Neural progenitor cell (in vitro differentiated cells): ENCODE data around the gene CD8B. TPM values are rescaled to one million over a fixed set of nuclear protein-coding genes. Genes with fewer than 3 reads are reported as not detected.

Experiments used
- DNase-seq: peaks from one replicate; pipeline ENCODE4 v3.0.0-alpha.2; 2016; ENCODE audit warnings: low spot score
- H2AFZ ChIP-seq: fragments of 200-600 bp; sonication (generic); replicated peaks from 2 replicates; pipeline ENCODE4 v1.6.1; 2016; ENCODE audit warnings: antibody characterized with exemption
- H3F3A ChIP-seq: fragments of 200-600 bp; sonication (generic); 2 replicates; pipeline ENCODE4 v1.6.1; 2016; ENCODE audit warnings: antibody characterized with exemption, low read depth
- H3K27ac ChIP-seq: fragments of 200-600 bp; sonication (generic); 2 replicates; pipeline ENCODE4 v1.5.1; 2016; ENCODE audit warnings: mild to moderate bottlenecking
- H3K27me3 ChIP-seq: fragments of 200-600 bp; sonication (generic); 2 replicates; pipeline ENCODE4 v1.6.1; 2016; ENCODE audit warnings: mild to moderate bottlenecking, moderate library complexity
- H3K36me3 ChIP-seq: fragments of 200-600 bp; sonication (generic); 2 replicates; pipeline ENCODE4 v1.5.1; 2016
- H3K4me1 ChIP-seq: fragments of 200-600 bp; sonication (generic); 2 replicates; pipeline ENCODE4 v1.6.1; 2016; ENCODE audit warnings: mixed run types
- H3K4me2 ChIP-seq: fragments of 200-600 bp; sonication (generic); 2 replicates; pipeline ENCODE4 v1.6.1; 2016
- H3K4me3 ChIP-seq: fragments of 200-600 bp; sonication (generic); 2 replicates; pipeline ENCODE4 v1.5.1; 2016
- H3K79me2 ChIP-seq: fragments of 200-600 bp; sonication (generic); 2 replicates; pipeline ENCODE4 v1.6.1; 2016; ENCODE audit warnings: low read depth
- H3K9ac ChIP-seq: fragments of 200-600 bp; sonication (generic); 2 replicates; pipeline ENCODE4 v1.6.1; 2016
- H3K9me3 ChIP-seq: fragments of 200-600 bp; sonication (generic); 2 replicates; pipeline ENCODE4 v1.5.1; 2016; ENCODE audit warnings: low read depth
- H4K20me1 ChIP-seq: fragments of 200-600 bp; sonication (generic); 2 replicates; pipeline ENCODE4 v1.6.1; 2016; ENCODE audit warnings: low read depth
- H3K27ac Mint-ChIP-seq: 3 replicates; pipeline ENCODE4 v1.8.0; 2021; ENCODE audit warnings: mixed read lengths
- H3K27me3 Mint-ChIP-seq: 2 replicates; pipeline ENCODE4 v1.8.0; 2022; ENCODE audit warnings: low read depth, mild to moderate bottlenecking, inconsistent platforms, moderate library complexity, mixed read lengths; ENCODE audit not compliant: insufficient read depth
- H3K36me3 Mint-ChIP-seq: 3 replicates; pipeline ENCODE4 v1.8.0; 2021; ENCODE audit warnings: mixed read lengths
- H3K4me1 Mint-ChIP-seq: 3 replicates; pipeline ENCODE4 v1.8.0; 2021; ENCODE audit warnings: mixed read lengths
- H3K4me3 Mint-ChIP-seq: 3 replicates; pipeline ENCODE4 v1.8.0; 2021; ENCODE audit warnings: mild to moderate bottlenecking, moderate library complexity, mixed read lengths
- H3K9me3 Mint-ChIP-seq: 3 replicates; pipeline ENCODE4 v1.8.0; 2020; ENCODE audit warnings: mixed read lengths
- CTCF ChIP-seq: fragments of 200-600 bp; sonication (generic); IDR thresholded peaks from 2 replicates; pipeline ENCODE4 v1.5.1; 2017; ENCODE audit warnings: antibody characterized with exemption, mild to moderate bottlenecking
- EZH2 ChIP-seq: fragments of 200-600 bp; sonication (generic); IDR thresholded peaks from 2 replicates; pipeline ENCODE4 v1.6.1; 2017; ENCODE audit warnings: antibody characterized with exemption, mild to moderate bottlenecking, moderate library complexity
- EZH2phosphoT487 ChIP-seq: fragments of 200-600 bp; sonication (generic); IDR thresholded peaks from 2 replicates; pipeline ENCODE4 v1.6.1; 2017; ENCODE audit warnings: antibody characterized with exemption
- total RNA-seq: library from RNA; depleted of rRNA; stranded (reverse); fragments of >200 nt; gene quantifications from 2 replicates; pipeline ENCODE4 v1.2.3, GENCODE V29; 2015; ENCODE audit warnings: low replicate concordance

The CD8B gene
- total RNA-seq, 1 donor from 2014 or later: not detected

- Mint-ChIP-seq H3K4me1 (peaks cover 9% of the 10 kb centered on the region), H3K36me3 (no peaks in the 10 kb centered on the region)
Measured at GRCh38 chr2:86779971-86780370, 81.7 kb downstream of the CD8B start.

GRCh38 chr2:86778957-86779356 is 82.7 kb downstream of the CD8B start:
- H4K20me1 ChIP-seq: peaks cover 27% of the 10 kb centered on the region
- H3K4me3 Mint-ChIP-seq: no peak overlapping the region
- TF ChIP-seq EZH2 (no peak), EZH2phosphoT487 (no peak), CTCF (no peak)

More at GRCh38 chr2:86779971-86780370, 81.7 kb downstream of the CD8B start:
- no peak for DNase-seq
- Histone ChIP-seq H3K27ac (no peak overlapping the region), H3K4me2 (no peak overlapping the region), H3F3A (no peaks in the 10 kb centered on the region), H3K79me2 (no peaks in the 10 kb centered on the region), H3K4me3 (no peak overlapping the region), H3K36me3 (no peaks in the 10 kb centered on the region), H3K27me3 (no peaks in the 10 kb centered on the region), H4K20me1 (peaks cover 17% of the 10 kb centered on the region), H3K9me3 (no peaks in the 10 kb centered on the region), H3K9ac (no peak overlapping the region), H3K4me1 (peaks cover 11% of the 10 kb centered on the region), H2AFZ (no peak overlapping the region)
- Mint-ChIP-seq H3K4me3 (no peak overlapping the region), H3K27ac (no peak overlapping the region), H3K27me3 (peaks cover 4% of the 10 kb centered on the region), H3K9me3 (no peaks in the 10 kb centered on the region)
- no peak for TF ChIP-seq CTCF
- TF ChIP-seq EZH2: no peak
- TF ChIP-seq EZH2phosphoT487: no peak

GRCh38 chr2:86776532-86776931 is 85.2 kb downstream of the CD8B start:
- H3K36me3 Mint-ChIP-seq: peaks cover 6% of the 10 kb centered on the region
- Histone ChIP-seq H2AFZ (no peak overlapping the region), H3F3A (no peaks in the 10 kb centered on the region), H3K36me3 (peaks cover 9% of the 10 kb centered on the region), H3K9me3 (no peaks in the 10 kb centered on the region), H3K27ac (no peak overlapping the region), H3K9ac (no peak overlapping the region), H3K4me3 (no peak overlapping the region), H3K27me3 (no peaks in the 10 kb centered on the region), H3K79me2 (no peaks in the 10 kb centered on the region), H3K4me2 (no peak overlapping the region), H4K20me1 (peaks cover 38% of the 10 kb centered on the region), H3K4me1 (peaks cover 28% of the 10 kb centered on the region)
- TF ChIP-seq EZH2: no peak
- no peak for TF ChIP-seq CTCF
- TF ChIP-seq EZH2phosphoT487: no peak
- H3K4me3 Mint-ChIP-seq: no peak overlapping the region
- no peak overlapping the region for H3K27ac Mint-ChIP-seq
- H3K9me3 Mint-ChIP-seq: no peaks in the 10 kb centered on the region
- H3K27me3 Mint-ChIP-seq: peaks cover 4% of the 10 kb centered on the region
- H3K4me1 Mint-ChIP-seq: peaks cover 16% of the 10 kb centered on the region
- no peak for DNase-seq

More at GRCh38 chr2:86778957-86779356, 82.7 kb downstream of the CD8B start:
- H3K4me2 ChIP-seq: no peak overlapping the region
- no peaks in the 10 kb centered on the region for H3K9me3 ChIP-seq
- no peaks in the 10 kb centered on the region for H3F3A ChIP-seq
- Mint-ChIP-seq H3K36me3 (peaks cover under 1% of the 10 kb centered on the region), H3K27me3 (peaks cover 4% of the 10 kb centered on the region), H3K27ac (no peak overlapping the region), H3K4me1 (peaks cover 16% of the 10 kb centered on the region), H3K9me3 (no peaks in the 10 kb centered on the region)
- H3K27ac ChIP-seq: no peak overlapping the region
- H3K4me1 ChIP-seq: peaks cover 21% of the 10 kb centered on the region
- DNase-seq: no peak
- H2AFZ ChIP-seq: no peak overlapping the region
- no peak overlapping the region for H3K4me3 ChIP-seq
- no peak overlapping the region for H3K9ac ChIP-seq
- H3K36me3 ChIP-seq: no peaks in the 10 kb centered on the region
- no peaks in the 10 kb centered on the region for H3K79me2 ChIP-seq
- H3K27me3 ChIP-seq: no peaks in the 10 kb centered on the region
